HepG2 (cell line): ENCODE data around the gene ANK3. TPM values are rescaled to one million over a fixed set of nuclear protein-coding genes. Genes with fewer than 3 reads are reported as not detected.

ENCODE experiments used
- ETV5 ChIP-seq: IDR thresholded peaks from 2 replicates; pipeline ENCODE4 v1.6.1; 2018; ENCODE audit warnings: missing biosample characterization, missing genetic modification reagents, inconsistent platforms, borderline replicate concordance
- FOXP4 ChIP-seq: sonication (generic); formaldehyde crosslinking; IDR thresholded peaks from 2 replicates; pipeline ENCODE4 v1.4.0; 2020; ENCODE audit warnings: missing genetic modification reagents
- GMEB2 ChIP-seq: IDR thresholded peaks from 2 replicates; pipeline ENCODE4 v1.6.1; 2016; ENCODE audit warnings: missing biosample characterization, missing genetic modification reagents, low read depth
- KLF6 ChIP-seq: IDR thresholded peaks from 2 replicates; pipeline ENCODE4 v1.8.0; 2016; ENCODE audit warnings: missing biosample characterization, missing genetic modification reagents
- RCOR2 ChIP-seq: IDR thresholded peaks from 2 replicates; pipeline ENCODE4 v1.6.1; 2016; ENCODE audit warnings: missing biosample characterization, missing genetic modification reagents
- RNF2 ChIP-seq: fragments of 450-650 bp; conservative IDR thresholded peaks from 2 replicates; pipeline ENCODE4 v1.6.1; 2016; ENCODE audit warnings: low read depth
- TCF7 ChIP-seq: sonication (generic); IDR thresholded peaks from 2 replicates; pipeline ENCODE4 v1.6.1; 2016; ENCODE audit warnings: antibody characterized with exemption, low read depth
- THAP11 ChIP-seq: IDR thresholded peaks from 2 replicates; pipeline ENCODE4 v1.6.1; 2016; ENCODE audit warnings: missing biosample characterization, missing genetic modification reagents
- ZBTB4 ChIP-seq: sonication (generic); formaldehyde crosslinking; IDR thresholded peaks from 2 replicates; pipeline ENCODE4 v1.4.0; 2020; ENCODE audit warnings: missing genetic modification reagents, mild to moderate bottlenecking, borderline replicate concordance
- polyA plus RNA-seq, 8 experiments: library from polyadenylated mRNA; depleted of rRNA in 3 of 8; stranded (reverse) in 7 of 8; unstranded in 1 of 8; fragments of >200 nt; fragmentation: Illumina TruSeq in 4 of 8; extraction: Trizol in 4 of 8; gene quantifications; 2 replicates each; pipeline versions ENCODE4 v1.2.1 to v1.2.3, GENCODE V29; 2011 to 2016; ENCODE audit warnings: low read depth in 4 of 8, missing spikeins in 1 of 8, mixed read lengths in 1 of 8; ENCODE audit not compliant: insufficient read depth in 1 of 8
- total RNA-seq, 5 experiments: library from RNA; depleted of rRNA; stranded (reverse); fragments of >200 nt; fragmentation: Illumina TruSeq; extraction: Trizol; gene quantifications; 2 replicates each; pipeline ENCODE4 v1.2.3, GENCODE V29; 2016; ENCODE audit warnings: low read depth in 1 of 5
- TF ChIP-seq, protein P1 (sequence below): sonication (generic); formaldehyde crosslinking; IDR thresholded peaks from 2 replicates; pipeline ENCODE4 v1.5.1; 2020; ENCODE audit warnings: missing genetic modification reagents, mild to moderate bottlenecking, borderline replicate concordance

ANK3 gene
- total and polyA plus RNA-seq, 2 of the 13 experiments (the other 11 are each of a cell fraction or from before 2014, with no cell fraction given) = not detected

DNA sequence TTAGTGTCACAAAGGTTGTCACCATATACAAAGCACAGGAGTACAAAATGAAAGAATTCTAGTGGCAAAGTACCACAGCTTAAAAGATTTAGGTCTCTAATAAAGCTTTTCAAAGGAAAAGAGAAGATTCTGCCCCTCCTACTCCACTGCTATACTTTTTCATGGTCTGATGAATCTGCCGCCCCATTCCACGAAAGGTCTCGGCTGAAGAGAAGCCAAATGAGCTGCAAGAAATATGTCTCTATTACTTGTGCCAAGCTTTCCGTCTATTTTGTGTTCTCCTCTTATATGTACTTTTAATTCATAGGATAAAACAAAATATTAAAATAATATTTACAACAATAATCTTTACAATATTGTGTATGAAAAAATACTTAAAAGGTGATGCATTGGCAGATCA is 222.6 kb downstream of the ANK3 start (continued):
- TF ChIP-seq ZBTB4 (CRISPR knock-in tag) = no peak
- TF ChIP-seq KLF6 (CRISPR knock-in tag) = no peak
- no peak for TF ChIP-seq GMEB2 (CRISPR knock-in tag)
- TF ChIP-seq THAP11 = no peak
- TF ChIP-seq TCF7 = no peak
- TF ChIP-seq, protein P1, sequence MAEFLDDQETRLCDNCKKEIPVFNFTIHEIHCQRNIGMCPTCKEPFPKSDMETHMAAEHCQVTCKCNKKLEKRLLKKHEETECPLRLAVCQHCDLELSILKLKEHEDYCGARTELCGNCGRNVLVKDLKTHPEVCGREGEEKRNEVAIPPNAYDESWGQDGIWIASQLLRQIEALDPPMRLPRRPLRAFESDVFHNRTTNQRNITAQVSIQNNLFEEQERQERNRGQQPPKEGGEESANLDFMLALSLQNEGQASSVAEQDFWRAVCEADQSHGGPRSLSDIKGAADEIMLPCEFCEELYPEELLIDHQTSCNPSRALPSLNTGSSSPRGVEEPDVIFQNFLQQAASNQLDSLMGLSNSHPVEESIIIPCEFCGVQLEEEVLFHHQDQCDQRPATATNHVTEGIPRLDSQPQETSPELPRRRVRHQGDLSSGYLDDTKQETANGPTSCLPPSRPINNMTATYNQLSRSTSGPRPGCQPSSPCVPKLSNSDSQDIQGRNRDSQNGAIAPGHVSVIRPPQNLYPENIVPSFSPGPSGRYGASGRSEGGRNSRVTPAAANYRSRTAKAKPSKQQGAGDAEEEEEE (CRISPR knock-in tag) = no peak
- TF ChIP-seq RNF2 = no peak
- TF ChIP-seq RCOR2 (CRISPR knock-in tag) = no peak
- TF ChIP-seq ETV5 (CRISPR knock-in tag) = no peak
- no peak for TF ChIP-seq FOXP4 (CRISPR knock-in tag)
